Chondrocyte (in vitro differentiated cells): Measurements from ENCODE around the gene SIRPB2. TPM values are rescaled to one million over a fixed set of nuclear protein-coding genes. Genes with fewer than 3 reads are reported as not detected.
A peak's percentile ranks its signal among the peaks of the same experiment; 100 is the strongest.

Experiments used
- DNase-seq: peaks from one replicate; pipeline ENCODE4 v3.0.0; 2021; ENCODE audit warnings: mixed read lengths, low spot score
- H3K27ac Mint-ChIP-seq: one replicate; pipeline ENCODE4 v1.8.0; 2021; ENCODE audit warnings: mild to moderate bottlenecking, moderate library complexity, mixed read lengths; ENCODE audit not compliant: unreplicated experiment
- H3K27me3 Mint-ChIP-seq: 2 replicates; pipeline ENCODE4 v1.8.0; 2021; ENCODE audit warnings: low read depth, mixed read lengths
- H3K36me3 Mint-ChIP-seq: 2 replicates; pipeline ENCODE4 v1.8.0; 2021; ENCODE audit warnings: low read depth, mixed read lengths
- H3K4me1 Mint-ChIP-seq: 2 replicates; pipeline ENCODE4 v1.8.0; 2021; ENCODE audit warnings: low read depth, mild to moderate bottlenecking, mixed read lengths
- H3K4me3 Mint-ChIP-seq: one replicate; pipeline ENCODE4 v1.8.0; 2021; ENCODE audit warnings: mild to moderate bottlenecking, moderate library complexity, mixed read lengths; ENCODE audit not compliant: unreplicated experiment
- H3K9me3 Mint-ChIP-seq: 2 replicates; pipeline ENCODE4 v1.8.0; 2021; ENCODE audit warnings: low read depth, mixed read lengths
- CTCF ChIP-seq: fragments of 200-600 bp; sonication (generic); IDR thresholded peaks from 2 replicates; pipeline ENCODE4 v1.5.0; 2021; ENCODE audit warnings: antibody characterized with exemption, mild to moderate bottlenecking, moderate library complexity
- total RNA-seq: library from RNA; stranded (reverse); gene quantifications from 3 replicates; pipeline ENCODE4 v1.2.1, GENCODE V29; 2021

SIRPB2 gene
- total RNA-seq, 1 donor from 2014 or later: not detected

GRCh38 chr20:1467355-1468116, 23.7 kb downstream of the SIRPB2 start:
- Mint-ChIP-seq H3K4me1 (peaks cover 53% of the 10 kb centered on the region), H3K4me3 (no peak overlapping the region), H3K36me3 (no peaks in the 10 kb centered on the region), H3K9me3 (no peaks in the 10 kb centered on the region), H3K27ac (no peak overlapping the region), H3K27me3 (no peaks in the 10 kb centered on the region)
- TF ChIP-seq CTCF: no peak
- no peak for DNase-seq

- Mint-ChIP-seq H3K4me1 (peaks cover 57% of the 10 kb centered on the region), H3K27me3 (no peaks in the 10 kb centered on the region)
These were observed 24.2 kb downstream of the SIRPB2 start for GRCh38 chr20:1467082-1467354.

GRCh38 chr20:1466211-1467081, 24.8 kb downstream of the SIRPB2 start, which contains the start of gene NSFL1C:
TSS of gene NSFL1C (minus strand) at chr20:1466849. CDS start at chr20:1466824, 25 bp downstream.
- Mint-ChIP-seq H3K4me3 (peak within 1 kb of the TSS; percentile 78), H3K9me3 (no peaks in the 10 kb centered on the region)
- TF ChIP-seq CTCF: peak; percentile 98

More at GRCh38 chr20:1467082-1467354, 24.2 kb downstream of the SIRPB2 start:
- TF ChIP-seq CTCF: peak; percentile 43
- H3K4me3 Mint-ChIP-seq: no peak overlapping the region
- no peaks in the 10 kb centered on the region for H3K9me3 Mint-ChIP-seq
- no peaks in the 10 kb centered on the region for H3K36me3 Mint-ChIP-seq
- no peak overlapping the region for H3K27ac Mint-ChIP-seq
- DNase-seq: no peak

GRCh38 chr20:1465470-1466210, 25.6 kb downstream of the SIRPB2 start:
- TF ChIP-seq CTCF: no peak
- H3K27ac Mint-ChIP-seq: peak overlapping the region; percentile 90

More at GRCh38 chr20:1466211-1467081, 24.8 kb downstream of the SIRPB2 start, which contains the start of gene NSFL1C:
- H3K36me3 Mint-ChIP-seq: no peaks in the 10 kb centered on the region
- peaks cover 59% of the 10 kb centered on the region for H3K4me1 Mint-ChIP-seq
- no peaks in the 10 kb centered on the region for H3K27me3 Mint-ChIP-seq
- peak; percentile 99 for DNase-seq
- peak within 1 kb of the TSS; percentile 90 for H3K27ac Mint-ChIP-seq

More at GRCh38 chr20:1465470-1466210, 25.6 kb downstream of the SIRPB2 start:
- DNase-seq: no peak
- Mint-ChIP-seq H3K27me3 (no peaks in the 10 kb centered on the region), H3K9me3 (no peaks in the 10 kb centered on the region), H3K4me1 (peaks cover 55% of the 10 kb centered on the region), H3K36me3 (no peaks in the 10 kb centered on the region), H3K4me3 (peak overlapping the region; percentile 78)
